HG03565 (cell line): ENCODE data around the gene CDKN3.
"Not testable (repeated sequence)": the region's sequence is repeated elsewhere in the genome, so short reads cannot be mapped to it uniquely, and the experiment has no call there.

Experiments used
- ATAC-seq: cut with Tn5 transposase; IDR thresholded peaks from one replicate; pipeline ENCODE4 v1.9.1; 2021; ENCODE audit warnings: mild to moderate bottlenecking, moderate library complexity; ENCODE audit not compliant: unreplicated experiment

Gene CDKN3

DNA sequence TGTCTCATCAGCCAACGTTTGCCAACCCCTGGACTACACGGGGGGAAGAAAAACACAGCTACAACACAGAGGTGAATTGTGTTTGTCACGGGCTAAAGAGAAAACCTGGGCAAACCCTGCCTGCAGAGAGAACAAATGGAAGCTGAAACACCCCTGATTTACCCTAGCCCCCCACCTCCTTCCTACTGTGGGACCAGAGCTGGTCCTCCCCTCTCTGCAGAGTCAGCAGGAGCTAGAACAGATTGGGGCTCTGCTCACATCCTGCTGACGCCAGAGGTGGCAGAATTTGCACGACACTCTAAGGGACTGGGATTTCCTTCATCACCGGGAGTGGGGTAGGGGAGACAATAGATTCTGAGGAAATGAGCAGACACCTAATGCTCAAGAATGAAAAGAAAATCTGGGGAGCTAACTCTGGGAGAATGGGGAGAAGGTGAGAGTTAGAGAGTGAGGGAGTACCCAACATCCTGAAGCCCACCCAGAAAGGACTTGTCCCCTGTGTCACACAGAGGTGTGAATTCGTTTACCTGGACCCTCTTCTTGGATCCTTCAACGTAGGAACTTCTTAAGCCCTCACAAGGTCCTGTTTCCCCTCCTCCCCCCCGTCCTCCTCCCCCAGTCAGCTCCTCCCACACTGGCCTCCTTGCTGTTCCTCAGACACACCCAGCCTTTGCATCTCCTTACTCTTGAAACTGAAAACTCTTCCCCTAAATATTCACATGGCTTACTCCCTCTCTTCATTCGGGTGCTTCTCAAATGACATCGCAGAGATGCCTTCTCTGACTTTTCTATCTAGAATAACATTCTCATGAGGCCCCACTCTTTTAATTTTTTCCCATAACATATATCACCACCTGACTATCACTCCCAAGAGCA, 26.2 kb upstream of the CDKN3 start:
- ATAC-seq = no peak

DNA sequence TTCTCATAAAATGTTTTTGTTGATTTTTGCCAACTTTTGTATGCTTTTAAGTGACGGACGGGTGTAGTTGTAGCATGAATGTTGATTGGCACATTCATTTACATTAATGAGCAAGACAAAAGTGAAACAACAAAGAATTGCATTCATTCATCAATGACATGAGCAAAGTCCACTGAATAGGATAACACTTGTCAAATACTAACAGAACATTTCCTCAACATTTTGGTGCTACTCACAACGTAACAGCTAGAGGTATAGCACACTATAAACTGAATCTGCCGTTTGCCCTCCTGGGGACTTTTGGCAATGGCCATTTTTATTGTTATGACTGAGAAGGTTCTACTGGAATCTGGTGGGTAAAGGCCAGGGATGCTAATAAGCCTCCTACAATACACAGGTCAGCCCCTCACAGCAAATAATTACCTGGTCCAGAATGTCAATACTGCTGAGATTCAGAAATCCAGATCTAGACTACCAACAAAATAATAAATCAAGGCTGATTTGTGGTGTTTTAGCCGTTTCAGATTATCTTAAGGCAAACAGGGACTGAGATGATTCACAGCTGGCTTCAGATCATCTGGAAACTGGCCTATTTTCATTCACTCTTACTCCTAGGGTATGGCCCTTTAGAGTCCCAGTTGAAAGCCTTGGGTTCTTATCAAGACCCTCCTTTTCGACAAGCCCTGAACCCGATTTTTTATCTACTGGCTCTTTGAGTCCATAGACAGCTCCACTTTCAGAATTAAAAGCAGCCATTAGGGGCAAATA, 22.5 kb upstream of the CDKN3 start:
- no peak for ATAC-seq

DNA sequence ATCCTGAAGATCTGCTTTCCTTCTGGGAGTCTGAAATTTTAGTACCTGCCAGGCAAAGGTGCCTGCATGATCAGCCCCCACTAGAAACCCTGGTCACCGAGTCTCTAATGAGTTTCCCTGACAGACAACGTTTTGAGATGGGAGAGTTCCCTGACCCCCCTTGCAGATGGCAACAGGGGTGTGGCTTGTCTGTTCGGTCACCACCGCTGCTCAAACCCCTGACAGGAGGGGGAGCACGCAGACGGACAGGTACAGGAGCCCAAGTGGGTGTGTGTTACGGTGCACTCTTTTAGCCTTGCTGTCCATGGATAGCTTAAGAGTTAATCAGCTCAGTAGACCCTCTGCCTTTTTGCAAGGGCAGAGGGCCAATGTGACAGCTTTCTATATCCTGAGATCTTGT, 19.3 kb upstream of the CDKN3 start:
- no peak for ATAC-seq

DNA sequence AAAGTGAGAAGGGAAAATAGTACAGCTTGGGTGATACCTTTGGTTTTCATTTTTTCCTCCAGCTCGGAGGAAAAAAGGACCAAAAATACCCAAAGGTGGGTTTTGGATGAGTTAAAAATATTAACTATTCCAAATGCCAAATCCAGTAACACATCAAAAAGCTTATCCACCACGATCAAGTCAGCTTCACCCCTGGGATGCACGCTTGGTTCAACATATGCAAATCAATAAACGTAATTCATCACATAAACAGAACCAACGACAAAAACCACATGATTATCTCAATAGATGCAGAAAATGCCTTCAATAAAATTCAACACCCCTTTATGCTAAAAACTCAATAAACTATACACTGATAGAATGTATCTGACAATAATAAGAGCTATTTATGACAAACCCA, 17.9 kb upstream of the CDKN3 start:
- ATAC-seq = not testable (repeated sequence)

DNA sequence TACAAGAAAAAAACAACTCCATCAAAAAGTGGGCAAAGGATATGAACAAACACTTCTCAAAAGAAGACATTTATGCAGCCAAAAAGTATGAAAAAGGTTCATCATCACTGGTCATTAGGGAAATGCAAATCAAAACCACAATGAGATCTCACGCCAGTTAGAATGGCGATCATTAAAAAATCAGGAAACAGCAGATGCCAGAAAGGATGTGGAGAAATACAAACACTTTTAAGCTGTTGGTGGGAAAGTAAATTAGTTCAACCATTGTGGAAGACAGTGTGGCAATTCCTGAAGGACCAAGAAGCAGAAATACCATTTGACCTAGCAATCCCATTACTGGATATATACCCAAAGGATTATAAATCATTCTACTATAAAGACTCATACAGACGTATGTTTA, 16.2 kb upstream of the CDKN3 start:
- ATAC-seq = not testable (repeated sequence)

DNA sequence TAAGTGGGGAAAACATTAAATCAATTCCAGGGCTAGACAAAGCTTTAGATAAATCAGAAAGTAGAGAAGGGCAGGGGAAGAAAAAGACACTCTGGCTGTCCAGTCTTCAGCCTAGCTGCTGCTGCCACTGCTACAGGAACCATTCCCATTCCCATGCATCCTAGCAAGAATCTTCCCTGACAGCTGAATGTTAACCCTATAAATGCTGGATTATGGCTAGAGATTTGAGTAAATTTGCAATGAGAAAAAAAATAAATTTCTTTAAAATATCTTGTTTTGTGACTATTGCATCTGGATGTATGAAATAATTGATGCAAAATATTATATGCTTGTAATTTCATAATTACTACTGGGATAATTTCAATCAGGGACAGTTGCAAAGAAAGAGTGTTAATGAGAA, 15.0 kb upstream of the CDKN3 start:
- ATAC-seq = no peak

DNA sequence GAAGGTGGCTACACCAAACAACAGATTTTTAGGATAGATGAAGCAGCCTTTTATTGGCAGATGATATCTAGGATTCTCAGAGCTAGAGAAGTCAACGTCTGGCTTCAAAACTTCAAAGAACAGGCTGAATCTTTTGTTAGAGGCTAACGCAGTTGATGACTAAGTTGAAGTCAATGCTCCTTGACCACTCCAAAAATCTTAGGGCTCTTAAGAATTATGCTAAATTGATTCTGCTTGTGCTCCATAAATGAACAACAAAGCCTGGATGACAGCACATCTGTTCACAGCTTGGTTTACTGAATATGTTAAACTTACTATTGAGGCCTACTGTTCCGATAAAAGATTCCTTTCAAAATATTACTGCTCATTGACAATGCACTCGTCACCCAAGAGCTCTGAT, 13.0 kb upstream of the CDKN3 start:
- no peak for ATAC-seq

DNA sequence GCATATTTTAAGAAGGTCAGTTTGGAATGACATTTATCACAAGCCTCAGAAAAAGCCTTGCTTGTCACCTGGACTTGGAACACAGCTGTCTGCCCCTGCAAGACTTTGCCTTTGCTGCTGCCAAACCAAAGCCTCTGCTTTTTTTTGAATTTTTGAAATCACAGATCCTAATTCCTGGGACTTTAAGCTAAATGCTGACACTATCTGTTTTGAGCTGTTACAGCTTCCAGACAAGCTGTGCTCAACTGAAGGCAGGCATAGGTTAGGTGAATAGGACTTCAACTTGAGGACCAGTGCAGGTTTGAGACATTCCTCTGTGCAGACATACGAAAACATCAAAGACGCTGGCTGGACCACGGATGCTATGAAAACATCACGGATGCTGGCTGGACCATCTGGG, 11.3 kb upstream of the CDKN3 start:
- no peak for ATAC-seq

DNA sequence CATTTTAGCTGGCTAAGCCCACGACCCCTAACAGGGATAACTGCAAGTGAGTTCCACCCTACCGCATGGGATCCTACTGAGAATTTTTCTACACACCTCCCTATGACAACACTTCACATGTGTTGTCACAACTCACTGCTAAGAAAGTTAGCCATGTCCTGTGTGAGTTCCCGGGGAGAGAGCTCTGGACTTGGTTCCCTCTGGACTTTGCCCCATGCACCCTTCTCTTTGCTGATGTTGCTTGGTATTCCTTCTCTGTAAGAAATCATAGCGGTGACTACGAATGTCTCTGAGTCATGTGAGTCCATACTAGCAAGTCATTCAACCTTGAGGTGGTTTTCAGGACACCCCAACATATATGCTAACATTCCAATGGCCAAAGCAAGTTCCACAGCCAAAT, 9.5 kb upstream of the CDKN3 start:
- no peak for ATAC-seq

DNA sequence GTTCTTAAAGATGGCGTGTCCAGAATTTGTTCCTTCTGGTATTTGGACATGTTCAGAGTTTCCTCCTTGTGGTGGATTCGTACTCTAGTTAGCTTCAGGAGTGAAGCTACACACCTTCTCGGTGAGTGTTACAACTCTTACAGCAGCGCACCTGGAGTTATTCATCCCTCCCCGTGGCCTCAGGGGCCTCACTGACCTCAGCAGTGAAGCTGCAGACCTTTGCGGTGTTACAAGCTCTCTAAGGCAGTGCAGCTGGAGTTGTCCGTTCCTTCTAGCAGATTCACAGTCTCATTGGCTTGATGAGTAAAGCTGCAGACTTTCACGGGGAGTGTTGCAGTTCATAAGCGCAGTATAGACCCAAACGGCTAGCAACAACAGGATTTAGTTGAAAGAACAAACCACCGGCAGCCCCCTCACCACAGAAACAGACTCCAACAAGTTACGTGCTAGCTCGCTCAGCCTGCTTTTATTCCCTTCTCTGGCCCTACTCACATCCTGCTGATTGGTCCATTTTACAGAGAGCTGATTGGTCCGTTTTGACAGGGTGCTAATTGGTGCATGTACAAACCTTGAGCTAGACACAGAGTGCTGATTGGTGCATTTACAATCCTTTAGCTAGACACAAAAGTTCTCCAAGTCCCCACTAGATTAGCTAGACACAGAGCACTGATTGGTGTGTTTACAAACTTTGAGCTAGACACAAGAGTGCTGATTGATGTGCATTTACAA, 4.5 kb upstream of the CDKN3 start:
- ATAC-seq = no peak

DNA sequence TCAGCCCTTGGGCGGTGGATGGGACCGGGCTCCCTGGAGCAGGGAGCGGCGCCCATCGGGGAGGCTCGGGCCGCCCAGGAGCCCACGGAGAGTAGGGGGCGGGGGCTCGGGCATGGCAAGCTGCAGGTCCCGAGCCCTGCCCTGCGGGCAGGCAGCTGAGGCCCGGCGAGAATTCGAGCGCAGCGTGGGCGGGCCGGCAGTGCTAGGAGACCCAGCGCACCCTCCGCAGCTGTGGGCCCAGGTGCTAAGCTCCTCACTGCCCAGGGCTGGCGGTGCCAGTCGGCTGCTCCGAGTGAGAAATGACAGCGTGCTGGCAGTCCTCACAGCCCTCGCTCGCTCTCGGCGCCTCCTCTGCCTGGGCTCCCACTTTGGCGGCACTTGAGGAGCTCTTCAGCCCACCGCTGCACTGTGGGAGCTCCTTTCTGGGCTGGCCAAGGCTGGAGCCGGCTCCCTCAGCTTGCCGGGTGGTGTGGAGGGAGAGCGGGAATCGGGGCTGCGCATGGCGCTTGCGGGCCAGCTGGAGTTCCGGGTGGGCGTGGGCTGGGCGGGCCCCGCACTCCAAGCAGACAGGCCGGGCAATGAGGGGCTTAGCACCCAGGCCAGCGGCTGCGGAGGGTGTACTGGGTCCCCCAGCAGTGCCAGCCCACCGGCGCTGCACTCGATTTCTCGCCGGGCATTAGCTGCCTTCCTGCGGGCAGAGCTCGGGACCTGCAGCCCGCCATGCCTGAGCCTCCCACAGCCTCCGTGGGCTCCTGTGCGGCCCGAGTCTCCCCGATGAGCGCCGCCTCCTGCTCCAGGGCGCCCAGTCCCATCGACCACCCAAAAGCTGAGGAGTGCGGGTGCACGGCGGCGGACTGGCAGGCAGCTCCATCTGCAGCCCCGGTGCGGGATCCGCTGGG, 3.6 kb upstream of the CDKN3 start:
- not testable (repeated sequence) for ATAC-seq

DNA sequence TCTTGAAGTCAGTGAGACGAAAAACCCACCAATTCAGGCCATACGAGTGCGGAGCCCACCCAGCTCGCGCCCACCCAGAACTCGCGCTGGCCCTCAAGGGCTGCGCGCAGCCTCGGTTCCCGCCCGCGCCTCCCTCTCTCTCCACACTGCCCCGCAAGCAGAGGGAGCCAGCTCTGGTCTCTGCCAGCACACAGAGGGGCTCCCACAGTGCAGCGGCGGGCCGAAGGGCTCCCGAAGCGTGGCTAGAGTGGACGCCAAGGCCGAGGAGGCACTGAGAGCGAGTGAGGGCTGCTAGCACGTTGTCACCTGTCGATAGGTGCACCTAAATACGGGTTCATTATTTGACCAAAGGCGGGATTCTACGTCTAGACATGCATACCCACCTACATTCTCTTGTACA, 2.2 kb upstream of the CDKN3 start:
- ATAC-seq = no peak

DNA sequence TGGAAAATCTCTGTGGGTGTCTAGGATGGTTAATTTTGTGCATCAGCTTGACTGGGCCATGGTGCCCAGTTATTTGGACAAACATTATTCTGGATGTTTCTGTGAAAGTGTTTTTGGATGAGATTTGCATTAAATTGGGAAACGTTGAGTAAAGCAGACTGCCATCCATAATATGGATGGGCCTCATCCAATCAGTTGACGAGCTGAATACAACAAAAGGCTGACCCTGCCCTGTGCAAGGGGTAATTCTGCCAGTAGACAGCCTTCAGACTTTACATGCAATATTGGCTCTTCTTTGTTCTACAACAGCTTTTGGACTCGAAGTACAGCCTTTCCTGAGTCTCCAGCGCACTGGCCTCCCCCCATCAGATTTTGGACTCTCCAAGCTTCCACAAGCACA, 1.5 kb upstream of the CDKN3 start:
- no peak for ATAC-seq

DNA sequence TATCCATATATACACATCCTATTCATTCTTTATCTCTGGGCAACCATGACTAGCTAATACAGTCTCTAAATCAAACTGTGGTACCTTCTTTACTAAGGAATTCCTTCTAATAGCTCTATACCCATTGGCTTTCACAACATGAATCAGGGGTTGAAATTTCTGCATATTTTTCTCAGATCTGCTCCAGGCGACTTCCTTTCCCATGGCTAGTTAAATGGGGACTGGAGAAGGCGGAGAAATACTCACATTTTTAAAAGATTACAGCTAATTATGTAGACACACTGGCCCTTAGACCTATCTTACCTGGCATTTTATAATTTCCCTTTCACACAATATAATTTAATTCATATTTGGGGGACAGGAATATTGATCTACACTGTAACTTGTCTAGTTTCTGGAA, 1.1 kb upstream of the CDKN3 start:
- no peak for ATAC-seq

DNA sequence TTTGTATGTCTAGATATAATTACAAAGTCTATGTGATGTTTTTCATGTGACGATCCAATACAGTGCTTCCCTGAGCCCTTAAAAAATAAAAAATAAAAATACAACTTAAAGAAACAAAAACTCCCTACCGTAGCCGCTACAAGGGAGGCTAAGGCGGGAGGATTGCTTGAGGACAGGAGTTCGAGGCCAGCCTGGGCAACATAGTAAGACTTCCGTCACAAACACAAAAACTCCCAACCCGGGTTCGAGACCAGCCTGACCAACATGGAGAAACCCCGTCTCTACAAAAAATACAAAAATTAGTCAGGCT, 669 bp upstream of the CDKN3 start:
- no peak for ATAC-seq

DNA sequence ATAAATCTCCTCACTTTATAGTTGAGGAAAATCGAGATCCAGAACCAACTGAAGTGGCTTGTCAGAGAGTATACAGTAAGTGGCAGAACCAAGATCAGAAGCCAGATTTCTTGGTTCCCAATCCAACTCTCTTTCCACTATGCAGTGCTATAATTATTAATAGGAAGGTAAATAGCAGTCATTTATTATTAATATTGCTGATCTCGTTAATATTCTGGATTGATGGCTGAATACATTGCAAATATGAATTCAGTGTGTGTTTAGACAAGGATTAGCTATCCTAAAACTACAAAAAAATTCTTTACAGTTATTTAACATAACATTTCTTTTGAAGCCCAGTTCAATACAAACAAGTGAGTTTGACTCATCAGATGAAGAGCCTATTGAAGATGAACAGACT, 2.8 kb downstream of the CDKN3 start:
- no peak for ATAC-seq

DNA sequence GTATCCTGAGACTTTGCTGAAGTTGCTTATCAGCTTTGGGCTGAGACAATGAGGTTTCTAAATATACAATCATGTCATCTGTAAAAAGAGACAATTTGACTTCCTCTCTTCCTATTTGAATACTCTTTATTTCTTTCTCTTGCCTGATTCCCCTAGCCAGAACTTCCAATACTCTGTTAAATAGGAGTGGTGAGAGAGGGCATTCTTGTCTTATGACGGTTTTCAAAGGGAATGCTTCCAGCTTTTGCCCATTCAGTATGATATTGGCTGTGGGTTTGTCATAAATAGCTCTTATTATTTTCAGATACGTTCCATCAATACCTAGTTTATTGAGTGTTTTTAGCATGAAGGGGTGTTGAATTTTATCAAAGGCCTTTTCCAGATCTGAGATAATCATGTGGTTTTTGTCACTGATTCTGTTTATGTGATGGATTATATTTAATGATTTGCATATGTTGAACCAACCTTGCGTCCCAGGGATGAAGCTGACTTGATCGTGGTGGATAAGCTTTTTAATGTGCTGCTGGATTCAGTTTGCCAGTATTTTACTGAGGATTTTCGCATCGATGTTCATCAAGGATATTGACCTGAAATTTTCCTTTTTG, 6.7 kb downstream of the CDKN3 start:
- ATAC-seq = not testable (repeated sequence)

DNA sequence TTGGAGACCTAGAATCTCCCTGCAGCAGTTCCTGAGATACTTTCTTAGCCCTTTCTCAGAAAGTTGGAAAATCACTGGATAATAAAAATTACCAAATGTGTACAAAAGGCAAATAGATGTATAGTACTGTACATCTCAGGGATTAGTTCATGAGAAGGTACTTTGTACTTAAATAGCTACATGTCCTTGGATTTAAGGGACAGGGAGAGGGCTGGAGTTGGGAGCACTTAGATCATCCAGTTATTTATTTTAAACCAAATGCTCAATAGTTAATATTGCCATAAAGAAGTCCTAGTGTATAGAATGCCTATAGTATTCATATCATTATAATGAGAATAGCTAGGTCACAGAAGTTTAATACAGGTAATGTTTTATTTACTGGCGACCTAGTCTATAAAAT, 13.4 kb downstream of the CDKN3 start:
- no peak for ATAC-seq

DNA sequence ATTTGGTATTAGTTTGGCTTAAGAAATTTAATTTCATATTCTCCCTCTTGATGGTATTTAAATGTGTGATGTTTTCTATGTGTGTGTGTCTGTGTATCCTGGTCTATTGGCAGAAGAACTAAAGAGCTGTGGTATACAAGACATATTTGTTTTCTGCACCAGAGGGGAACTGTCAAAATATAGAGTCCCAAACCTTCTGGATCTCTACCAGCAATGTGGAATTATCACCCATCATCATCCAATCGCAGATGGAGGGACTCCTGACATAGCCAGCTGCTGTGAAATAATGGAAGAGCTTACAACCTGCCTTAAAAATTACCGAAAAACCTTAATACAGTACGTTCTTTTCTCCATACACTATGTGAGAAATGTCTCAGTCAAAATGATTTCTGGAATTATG, 14.6 kb downstream of the CDKN3 start:
- no peak for ATAC-seq

DNA sequence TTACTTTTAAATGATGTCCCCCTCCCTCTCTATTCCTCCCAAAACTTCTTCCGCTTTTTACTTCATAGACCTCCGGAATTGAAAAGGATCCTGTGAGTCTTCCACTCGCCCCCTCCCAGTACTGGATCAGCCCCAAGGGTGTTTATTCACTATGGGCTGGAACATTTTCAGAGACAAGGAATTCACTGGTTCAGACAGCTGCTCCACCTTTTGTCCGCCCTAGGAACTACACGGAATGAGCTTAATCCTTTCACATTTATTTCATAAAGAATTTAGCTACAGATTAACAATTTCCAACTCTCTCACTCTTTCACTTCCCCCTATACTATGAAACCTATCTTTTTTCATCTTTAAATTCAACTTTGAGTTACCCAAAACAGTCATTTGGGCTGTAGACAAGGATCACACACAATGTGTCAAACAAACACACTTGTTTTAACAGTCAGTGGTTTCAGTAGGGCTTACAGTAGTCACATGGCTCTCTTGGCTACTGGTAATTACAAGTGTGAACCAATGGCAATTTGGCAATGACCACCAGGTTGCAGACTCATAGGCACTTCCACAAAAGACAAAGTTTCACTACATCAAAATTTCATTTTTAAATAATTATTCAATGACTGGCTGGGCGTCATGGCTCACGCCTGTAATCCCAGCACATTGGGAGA, 23.8 kb downstream of the CDKN3 start:
- ATAC-seq = no peak
